Measurements from ENCODE around the gene IRF4. TPM values are rescaled to one million over a fixed set of nuclear protein-coding genes. Genes with fewer than 3 reads are reported as not detected.

IRF4 gene
- total RNA-seq, 1 experiment from 2014 or later: 0.15 TPM

DNA sequence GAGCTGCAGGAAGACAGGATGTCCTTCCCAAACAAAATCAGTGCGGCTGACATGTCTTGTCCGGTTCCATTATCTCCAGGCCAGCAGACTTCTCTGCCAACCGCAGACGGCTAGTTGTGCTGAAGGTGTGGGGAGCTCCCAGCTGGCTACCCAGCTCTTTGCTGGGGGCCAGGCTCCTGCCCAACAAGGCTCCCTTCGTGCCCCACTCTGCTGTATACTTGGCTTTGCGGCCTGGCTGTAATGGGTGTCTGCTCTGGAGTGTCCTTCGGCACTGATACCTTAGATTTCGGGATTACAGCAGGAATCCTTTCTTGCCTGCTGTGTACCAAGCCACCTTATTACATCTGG, 48.7 kb upstream of the IRF4 start:
- no peaks in the 10 kb centered on the region for H3K4me1 ChIP-seq (ENCODE audit: insufficient read depth, low read length)
- POLR2A ChIA-PET (ENCODE audit: unreplicated experiment): no interaction called here
- no peak overlapping the region for H3K4me2 ChIP-seq (ENCODE audit: low read length)
- H3K27ac ChIP-seq (ENCODE audit: low read length): no peak overlapping the region
- no TSS peak for BruUV-seq (replicated peaks)
- no peaks in the 10 kb centered on the region for H4K20me1 ChIP-seq (ENCODE audit: low read length)
- no peak for DNase-seq
- H3K9ac ChIP-seq (ENCODE audit: low read length): no peak overlapping the region
- CTCF ChIA-PET: no interaction called here
- H3K9me3 ChIP-seq (ENCODE audit: low read length): no peaks in the 10 kb centered on the region
- no peaks in the 10 kb centered on the region for H3K79me2 ChIP-seq (ENCODE audit: low read length)
- H3K36me3 ChIP-seq (ENCODE audit: low read depth, low read length): no peaks in the 10 kb centered on the region
- TF ChIP-seq, protein P1, sequence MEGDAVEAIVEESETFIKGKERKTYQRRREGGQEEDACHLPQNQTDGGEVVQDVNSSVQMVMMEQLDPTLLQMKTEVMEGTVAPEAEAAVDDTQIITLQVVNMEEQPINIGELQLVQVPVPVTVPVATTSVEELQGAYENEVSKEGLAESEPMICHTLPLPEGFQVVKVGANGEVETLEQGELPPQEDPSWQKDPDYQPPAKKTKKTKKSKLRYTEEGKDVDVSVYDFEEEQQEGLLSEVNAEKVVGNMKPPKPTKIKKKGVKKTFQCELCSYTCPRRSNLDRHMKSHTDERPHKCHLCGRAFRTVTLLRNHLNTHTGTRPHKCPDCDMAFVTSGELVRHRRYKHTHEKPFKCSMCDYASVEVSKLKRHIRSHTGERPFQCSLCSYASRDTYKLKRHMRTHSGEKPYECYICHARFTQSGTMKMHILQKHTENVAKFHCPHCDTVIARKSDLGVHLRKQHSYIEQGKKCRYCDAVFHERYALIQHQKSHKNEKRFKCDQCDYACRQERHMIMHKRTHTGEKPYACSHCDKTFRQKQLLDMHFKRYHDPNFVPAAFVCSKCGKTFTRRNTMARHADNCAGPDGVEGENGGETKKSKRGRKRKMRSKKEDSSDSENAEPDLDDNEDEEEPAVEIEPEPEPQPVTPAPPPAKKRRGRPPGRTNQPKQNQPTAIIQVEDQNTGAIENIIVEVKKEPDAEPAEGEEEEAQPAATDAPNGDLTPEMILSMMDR (conservative IDR thresholded peaks at IDR 0.05; ENCODE audit: low read depth, low read length): no peak
- TF ChIP-seq EZH2phosphoT487 (IDR thresholded peaks at IDR 0.05; ENCODE audit: borderline replicate concordance, low read length) (no peak), EZH2 (IDR thresholded peaks at IDR 0.05; ENCODE audit: low read length, unreplicated experiment) (no peak)
- no peaks in the 10 kb centered on the region for H3F3A ChIP-seq (ENCODE audit: low read length, unreplicated experiment)
- no peak overlapping the region for H2AFZ ChIP-seq (ENCODE audit: low read length)
- H3K9me2 ChIP-seq (replicated peaks; ENCODE audit: low read length): no peaks in the 10 kb centered on the region
- H3K4me3 ChIP-seq (ENCODE audit: low read length): no peak overlapping the region
- H3K27me3 ChIP-seq (ENCODE audit: low read length): no peaks in the 10 kb centered on the region
- intact Hi-C loops (cut with micrococcal nuclease): no loop called here
- ATAC-seq: no peak

DNA sequence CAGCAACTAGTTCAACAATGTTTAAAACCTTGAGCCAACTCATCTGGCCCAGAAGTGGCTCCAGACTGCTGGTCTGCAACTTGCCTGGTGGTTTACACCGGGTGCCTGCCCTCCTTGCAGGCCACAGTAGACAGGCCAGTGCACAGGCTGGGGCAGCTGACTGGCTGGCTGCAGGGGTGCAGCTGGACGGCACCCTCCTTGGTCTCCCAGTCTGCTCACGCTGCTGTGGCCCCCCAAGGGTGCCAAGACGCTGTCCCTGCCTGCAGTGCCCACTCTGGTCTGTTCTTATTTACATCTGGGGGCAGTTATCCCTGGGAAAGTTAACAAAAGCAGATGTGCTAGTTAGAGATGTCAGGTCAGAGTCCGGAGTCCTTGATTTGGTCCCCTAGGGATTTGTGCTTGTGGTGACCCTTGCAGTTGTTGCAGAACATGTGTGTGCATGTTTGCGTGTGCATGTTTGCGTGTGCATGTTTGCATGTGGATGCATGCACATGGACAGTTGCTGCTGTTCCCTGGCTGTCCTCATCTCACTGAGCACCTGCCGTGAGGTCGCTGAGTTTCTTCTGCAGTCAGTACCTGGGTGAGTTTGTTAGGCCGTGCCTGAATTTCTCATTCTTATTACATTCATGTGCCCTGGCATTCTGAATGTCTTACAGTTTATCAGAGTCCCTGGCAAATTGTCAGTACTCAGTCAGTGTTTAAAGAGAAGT, 48.2 kb upstream of the IRF4 start:
- no peaks in the 10 kb centered on the region for H3K4me1 ChIP-seq (ENCODE audit: insufficient read depth, low read length)
- ATAC-seq: no peak

More for the DNA sequence above, 48.2 kb upstream of the IRF4 start:
- Histone ChIP-seq H3K27ac (ENCODE audit: low read length) (no peak overlapping the region), H3K9me2 (replicated peaks; ENCODE audit: low read length) (no peaks in the 10 kb centered on the region), H3K4me2 (ENCODE audit: low read length) (no peak overlapping the region), H3K79me2 (ENCODE audit: low read length) (no peaks in the 10 kb centered on the region), H3K4me3 (ENCODE audit: low read length) (no peak overlapping the region), H4K20me1 (ENCODE audit: low read length) (no peaks in the 10 kb centered on the region), H2AFZ (ENCODE audit: low read length) (no peak overlapping the region), H3F3A (ENCODE audit: low read length, unreplicated experiment) (no peaks in the 10 kb centered on the region), H3K36me3 (ENCODE audit: low read depth, low read length) (no peaks in the 10 kb centered on the region), H3K9ac (ENCODE audit: low read length) (no peak overlapping the region), H3K9me3 (ENCODE audit: low read length) (no peaks in the 10 kb centered on the region), H3K27me3 (ENCODE audit: low read length) (no peaks in the 10 kb centered on the region)
- CTCF ChIA-PET: no interaction called here
- POLR2A ChIA-PET (ENCODE audit: unreplicated experiment): no interaction called here
- no peak for DNase-seq
- BruUV-seq (replicated peaks): no TSS peak
- TF ChIP-seq EZH2phosphoT487 (IDR thresholded peaks at IDR 0.05; ENCODE audit: borderline replicate concordance, low read length) (no peak), EZH2 (IDR thresholded peaks at IDR 0.05; ENCODE audit: low read length, unreplicated experiment) (no peak)
- TF ChIP-seq, protein P1 (conservative IDR thresholded peaks at IDR 0.05; ENCODE audit: low read depth, low read length): no peak
- intact Hi-C loops (cut with micrococcal nuclease): no loop called here
